ENCODE data around the gene GORASP2.

The GORASP2 gene

DNA sequence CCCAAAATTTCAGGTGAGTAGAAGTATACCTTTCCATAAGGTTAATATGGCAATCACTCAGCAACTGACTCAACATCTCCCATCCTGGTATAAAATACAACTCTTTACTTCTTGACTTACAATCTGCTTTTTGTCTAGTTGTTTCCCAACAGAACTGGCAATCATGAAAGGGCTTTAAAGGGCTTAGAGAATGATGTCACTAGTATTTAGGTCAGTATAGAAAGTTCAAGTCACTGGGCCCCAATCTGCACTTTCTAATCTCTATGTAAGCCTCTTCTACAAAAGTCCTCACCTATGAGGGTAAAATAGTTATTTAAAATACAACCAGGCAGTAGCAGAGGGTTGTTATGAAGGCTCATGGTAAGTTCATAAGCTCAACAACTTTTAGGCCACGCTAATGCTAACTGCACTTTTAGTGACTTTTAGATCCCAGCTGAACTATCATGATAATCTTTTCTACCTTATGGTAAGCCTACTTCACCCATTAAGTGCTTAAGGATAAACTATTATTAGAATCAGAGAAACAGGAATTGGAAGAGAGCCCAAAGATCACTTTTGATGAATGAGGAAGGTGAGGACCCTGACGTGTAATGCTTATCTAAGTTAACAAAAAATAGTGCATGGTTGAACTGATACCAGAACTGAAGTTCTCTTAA lies 79.6 kb downstream of the GORASP2 start:
- DNase-seq, result no peak

DNA sequence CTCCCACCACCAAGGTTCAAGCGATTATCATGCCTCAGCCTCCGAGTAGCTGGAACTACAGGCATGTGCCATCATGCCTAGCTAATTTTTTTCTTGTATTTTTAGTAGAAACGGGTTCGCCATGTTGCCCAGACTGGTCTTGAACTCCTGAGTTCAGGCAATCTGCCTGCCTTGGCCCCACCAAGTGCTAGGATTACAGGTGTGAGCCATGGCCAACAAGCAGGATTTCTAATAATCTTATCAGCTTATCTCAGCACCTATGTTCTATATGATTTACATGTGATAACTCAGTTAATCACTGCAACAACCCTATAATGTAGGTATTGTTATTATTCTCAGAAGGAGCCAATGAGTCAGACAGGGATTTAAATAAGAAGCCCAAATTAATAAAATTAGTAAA lies 80.3 kb downstream of the GORASP2 start:
- DNase-seq, result no peak

DNA sequence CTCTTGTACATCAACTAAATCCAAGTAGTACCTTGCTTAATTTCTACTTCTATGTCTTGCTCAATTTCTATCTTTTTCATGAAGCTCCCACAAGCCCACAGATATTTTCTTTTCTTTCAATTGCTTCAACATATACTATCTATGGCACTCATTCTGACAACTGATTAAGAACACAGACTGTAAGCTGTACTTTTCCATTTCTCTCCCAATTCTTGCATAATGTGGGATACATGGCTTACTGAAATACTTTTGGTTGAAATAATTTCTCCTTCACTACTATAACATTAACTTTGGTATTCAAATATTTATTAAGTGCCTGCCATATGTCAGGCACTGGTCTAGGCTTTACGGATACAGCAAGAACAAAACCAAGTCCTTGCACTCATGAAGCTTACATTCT lies 84.8 kb downstream of the GORASP2 start:
- no peak for DNase-seq

DNA sequence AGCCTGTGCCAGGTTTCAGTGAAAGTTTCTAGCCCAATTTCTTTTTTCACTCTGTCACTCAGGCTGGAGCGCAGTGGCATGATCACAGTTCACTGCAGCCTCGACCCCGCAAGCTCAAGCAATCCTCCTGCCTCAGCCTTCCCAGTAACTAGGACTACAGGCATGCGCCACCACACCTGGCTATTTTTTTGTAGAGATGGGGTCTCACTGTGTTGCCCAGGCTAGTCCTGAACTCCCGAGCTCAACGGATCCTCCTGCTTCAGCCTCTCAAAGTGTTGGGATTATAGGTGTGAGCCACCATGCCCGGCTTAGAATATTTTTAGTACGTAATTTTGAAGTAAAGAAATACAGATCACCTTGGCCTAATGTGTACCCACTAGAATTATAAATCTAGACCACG lies 87.1 kb downstream of the GORASP2 start:
- no peak for DNase-seq

All from fibroblast of skin of right quadriceps (primary cell).